Naive thymus-derived CD4-positive, alpha-beta T cell (primary cell): Measurements from ENCODE around the gene FARP2. TPM values are rescaled to one million over a fixed set of nuclear protein-coding genes. Genes with fewer than 3 reads are reported as not detected.
A peak's percentile ranks its signal among the peaks of the same experiment; 100 is the strongest.

Experiments used
- ATAC-seq: fragments of 150-1000 bp; cut with Tn5 transposase; 2 replicates; pipeline ENCODE4 v1.10.0; 2021; ENCODE audit warnings: mild to moderate bottlenecking, moderate library complexity
- CTCF ChIA-PET: fragments of 350-600 bp; sonication (Branson Sonifier 250); formaldehyde crosslinking; loops from one replicate; lab custom pipeline; 2021; ENCODE audit warnings: antibody characterized with exemption; lab: Charles Lee
- POLR2A ChIA-PET: fragments of 350-600 bp; sonication (Branson Sonifier 250); formaldehyde crosslinking; loops from one replicate; lab custom pipeline; 2021; ENCODE audit warnings: antibody characterized with exemption, inconsistent platforms; lab: Charles Lee
- DNase-seq, 9 donors: peaks; one replicate each; pipeline versions ENCODE4 v3.0.0 to v3.0.0-alpha.2; 2020 to 2022; ENCODE audit warnings: mixed read lengths in 1 of 9
- H3K27ac ChIP-seq: one replicate; pipeline ENCODE4 v1.7.0; 2013; ENCODE audit warnings: mild to moderate bottlenecking, low read depth, low read length, moderate library complexity
- H3K27me3 ChIP-seq, 2 donors: one replicate each; pipeline ENCODE4 v1.7.0; 2013; ENCODE audit warnings: low read length in 2 of 2, mild to moderate bottlenecking in 2 of 2, moderate library complexity in 2 of 2; ENCODE audit not compliant: control insufficient read depth in 2 of 2, insufficient read depth in 2 of 2
- H3K36me3 ChIP-seq, 3 experiments: 1 replicate in 2 of 3; 2 replicates in 1 of 3; pipeline ENCODE4 v1.7.0; 2013; ENCODE audit warnings: low read length in 3 of 3, mild to moderate bottlenecking in 3 of 3, moderate library complexity in 1 of 3; ENCODE audit not compliant: insufficient read depth in 3 of 3, control insufficient read depth in 2 of 3
- H3K4me1 ChIP-seq, 2 donors: one replicate each; pipeline ENCODE4 v1.7.0; 2013; ENCODE audit warnings: low read length in 2 of 2, mild to moderate bottlenecking in 2 of 2, moderate library complexity in 1 of 2; ENCODE audit not compliant: control insufficient read depth in 2 of 2, insufficient read depth in 2 of 2
- H3K4me3 ChIP-seq: 2 replicates; pipeline ENCODE4 v1.7.0; 2013; ENCODE audit warnings: mild to moderate bottlenecking, low read length
- H3K9me3 ChIP-seq, 3 experiments: 1 replicate in 2 of 3; 2 replicates in 1 of 3; pipeline ENCODE4 v1.7.0; 2013; ENCODE audit warnings: low read length in 3 of 3; ENCODE audit not compliant: control insufficient read depth in 2 of 3
- H3K27ac Mint-ChIP-seq, 9 donors: one replicate each; pipeline ENCODE4 v1.8.0; 2020 to 2022; ENCODE audit warnings: mixed read lengths in 9 of 9, mild to moderate bottlenecking in 8 of 9, moderate library complexity in 5 of 9, inconsistent platforms in 2 of 9
- H3K27me3 Mint-ChIP-seq, 5 donors: one replicate each; pipeline ENCODE4 v1.8.0; 2021 to 2022; ENCODE audit warnings: mixed read lengths in 5 of 5, mild to moderate bottlenecking in 1 of 5
- H3K36me3 Mint-ChIP-seq, 5 donors: one replicate each; pipeline ENCODE4 v1.8.0; 2020 to 2022; ENCODE audit warnings: mixed read lengths in 5 of 5, mild to moderate bottlenecking in 3 of 5, inconsistent platforms in 1 of 5
- H3K4me1 Mint-ChIP-seq, 7 donors: one replicate each; pipeline ENCODE4 v1.8.0; 2020 to 2022; ENCODE audit warnings: mixed read lengths in 7 of 7, mild to moderate bottlenecking in 3 of 7, inconsistent platforms in 1 of 7
- H3K4me3 Mint-ChIP-seq, 10 donors: one replicate each; pipeline ENCODE4 v1.8.0; 2020 to 2022; ENCODE audit warnings: mild to moderate bottlenecking in 10 of 10, mixed read lengths in 10 of 10, moderate library complexity in 6 of 10, inconsistent platforms in 2 of 10
- H3K9me3 Mint-ChIP-seq, 11 donors: one replicate each; pipeline ENCODE4 v1.8.0; 2020 to 2022; ENCODE audit warnings: mixed read lengths in 11 of 11, mild to moderate bottlenecking in 4 of 11, inconsistent platforms in 1 of 11, moderate library complexity in 1 of 11
- intact Hi-C, 2 donors: fragments of 100-400 bp; cut with micrococcal nuclease; formaldehyde crosslinking; loops; one replicate each; pipeline ENCODE4 v1.15.1; 2023
- polyA plus RNA-seq, 2 donors: library from polyadenylated mRNA; unstranded; fragments of 300-500 nt; fragmentation: Illumina TruSeq; gene quantifications; one replicate each; pipeline ENCODE4 v1.2.3, GENCODE V29; 2021
- total RNA-seq, 6 experiments: library from RNA in 5 of 6; stranded (reverse) in 5 of 6; gene quantifications; 1 replicate in 5 of 6; 2 replicates in 1 of 6; pipeline ENCODE4 v1.2.3 and lab custom pipeline; 2021 to 2026

The FARP2 gene
- total and polyA plus RNA-seq, 7 experiments from 2014 or later, result 6.2 to 31.0 (median 19.5) TPM

GRCh38 chr2:241501099-241501541 lies 145.0 kb downstream of the FARP2 start:
- no peaks in the 10 kb centered on the region for H3K4me1 ChIP-seq
- Mint-ChIP-seq H3K9me3 (no peaks in the 10 kb centered on the region), H3K4me1 (peaks cover 0 to 11% (median 7%) of the 10 kb centered on the region in 7 donors), H3K4me3 (no peak overlapping the region), H3K27ac (no peak overlapping the region), H3K36me3 (peaks cover 0 to 3% (median 0%) of the 10 kb centered on the region in 5 donors), H3K27me3 (no peaks in the 10 kb centered on the region)
- CTCF ChIA-PET, result no interaction called here
- no peak overlapping the region for H3K27ac ChIP-seq
- H3K4me3 ChIP-seq, result no peak overlapping the region
- no peak for ATAC-seq
- POLR2A ChIA-PET, result no interaction called here
- DNase-seq, result no peak
- no peaks in the 10 kb centered on the region for H3K9me3 ChIP-seq
- no peaks in the 10 kb centered on the region for H3K27me3 ChIP-seq
- intact Hi-C loops, result loop anchor here in 1 of 2 donors (10.0 kb wide), 1 partner anchor 936 kb away; the partner anchor contains the start of genes DUSP28 and RNPEPL1
- peaks cover 0 to 56% (median 0%) of the 10 kb centered on the region in 3 experiments for H3K36me3 ChIP-seq

- DNase-seq, result no peak
- no peaks in the 10 kb centered on the region for H3K9me3 ChIP-seq
- Mint-ChIP-seq H3K27ac (no peak overlapping the region), H3K4me3 (no peak overlapping the region), H3K9me3 (no peaks in the 10 kb centered on the region), H3K27me3 (no peaks in the 10 kb centered on the region), H3K4me1 (peaks cover 0 to 13% (median 10%) of the 10 kb centered on the region in 7 donors), H3K36me3 (peaks cover 0 to 2% (median 0%) of the 10 kb centered on the region in 5 donors)
- H3K27ac ChIP-seq, result no peak overlapping the region
- H3K4me3 ChIP-seq, result no peak overlapping the region
- peaks cover 0 to 52% (median 0%) of the 10 kb centered on the region in 3 experiments for H3K36me3 ChIP-seq
- no peak for ATAC-seq
- no peaks in the 10 kb centered on the region for H3K4me1 ChIP-seq
- ChIA-PET CTCF (no interaction called here), POLR2A (no interaction called here)
- intact Hi-C loops, result loop anchor here in 1 of 2 donors (10.0 kb wide), 1 partner anchor 937 kb away; the partner anchor contains the start of genes DUSP28 and RNPEPL1
- no peaks in the 10 kb centered on the region for H3K27me3 ChIP-seq
Measured at GRCh38 chr2:241501551-241501950, 145.5 kb downstream of the FARP2 start.

GRCh38 chr2:241502281-241502680 lies 146.2 kb downstream of the FARP2 start:
- ATAC-seq, result no peak
- DNase-seq, result no peak
- peaks cover 0 to 2% (median 0%) of the 10 kb centered on the region in 5 donors for H3K36me3 Mint-ChIP-seq
- H3K27me3 Mint-ChIP-seq, result no peaks in the 10 kb centered on the region
- Histone ChIP-seq H3K27ac (no peak overlapping the region), H3K36me3 (peaks cover 0 to 44% (median 0%) of the 10 kb centered on the region in 3 experiments), H3K4me3 (no peak overlapping the region), H3K9me3 (no peaks in the 10 kb centered on the region), H3K27me3 (no peaks in the 10 kb centered on the region), H3K4me1 (peaks cover 0 to 6% of the 10 kb centered on the region in 2 donors)
- intact Hi-C loops, result loop anchor here in 1 of 2 donors (10.0 kb wide), 1 partner anchor 937 kb away; the partner anchor contains the start of genes DUSP28 and RNPEPL1
- ChIA-PET CTCF (no interaction called here), POLR2A (no interaction called here)
- peaks cover 6 to 19% (median 17%) of the 10 kb centered on the region in 7 donors for H3K4me1 Mint-ChIP-seq
- H3K4me3 Mint-ChIP-seq, result peak overlapping the region in 1 of 10 donors; percentile 34
- H3K9me3 Mint-ChIP-seq, result no peaks in the 10 kb centered on the region
- H3K27ac Mint-ChIP-seq, result no peak overlapping the region

GRCh38 chr2:241503776-241504392 lies 147.8 kb downstream of the FARP2 start:
- ChIA-PET CTCF (no interaction called here), POLR2A (no interaction called here)
- Histone ChIP-seq H3K9me3 (no peaks in the 10 kb centered on the region), H3K4me3 (no peak overlapping the region), H3K27me3 (no peaks in the 10 kb centered on the region), H3K27ac (no peak overlapping the region), H3K36me3 (peaks cover 0 to 38% (median 0%) of the 10 kb centered on the region in 3 experiments), H3K4me1 (peaks cover 1 to 8% of the 10 kb centered on the region in 2 donors)
- H3K27ac Mint-ChIP-seq, result no peak overlapping the region
- H3K36me3 Mint-ChIP-seq, result peaks cover 0 to 2% (median 0%) of the 10 kb centered on the region in 5 donors
- no peak for DNase-seq
- H3K4me3 Mint-ChIP-seq, result peak overlapping the region in 1 of 10 donors; percentile 29
- H3K27me3 Mint-ChIP-seq, result no peaks in the 10 kb centered on the region
- H3K9me3 Mint-ChIP-seq, result no peaks in the 10 kb centered on the region
- ATAC-seq, result no peak
- intact Hi-C loops, result loop anchor here in 1 of 2 donors (10.0 kb wide), 1 partner anchor 939 kb away; the partner anchor contains the start of genes DUSP28 and RNPEPL1
- peaks cover 10 to 23% (median 17%) of the 10 kb centered on the region in 7 donors for H3K4me1 Mint-ChIP-seq

GRCh38 chr2:241505086-241505780 lies 149.1 kb downstream of the FARP2 start:
- ATAC-seq, result no peak
- no peak overlapping the region for H3K4me3 ChIP-seq
- Mint-ChIP-seq H3K27me3 (peaks cover 0 to 1% (median 0%) of the 10 kb centered on the region in 5 donors), H3K4me3 (peak overlapping the region in 1 of 10 donors; percentile 16), H3K36me3 (no peaks in the 10 kb centered on the region), H3K27ac (no peak overlapping the region), H3K4me1 (peaks cover 17 to 30% (median 24%) of the 10 kb centered on the region in 7 donors), H3K9me3 (no peaks in the 10 kb centered on the region)
- CTCF ChIA-PET, result no interaction called here
- POLR2A ChIA-PET, result no interaction called here
- no peak overlapping the region for H3K27ac ChIP-seq
- DNase-seq, result no peak
- no peaks in the 10 kb centered on the region for H3K9me3 ChIP-seq
- peaks cover 7 to 16% of the 10 kb centered on the region in 2 donors for H3K4me1 ChIP-seq
- peaks cover 0 to 25% (median 0%) of the 10 kb centered on the region in 3 experiments for H3K36me3 ChIP-seq
- no peaks in the 10 kb centered on the region for H3K27me3 ChIP-seq
- intact Hi-C loops, result loop anchor here (5.0 to 10.0 kb wide), 3 partner anchors 358 to 1478 kb away; partner anchors contain the start of genes DUSP28 (in 1 of the 2), NDUFA10 (in 1 of the 2), PASK (in 1 of the 2) and RNPEPL1 (in 1 of the 2)

- CTCF ChIA-PET, result no interaction called here
- peak overlapping the region in 1 of 10 donors; percentile 16 for H3K4me3 Mint-ChIP-seq
- POLR2A ChIA-PET, result interaction anchor here (1.0 kb wide), 1 partner anchor 18 kb away, joined by 3 read pairs; no protein-coding TSS in a partner anchor
Measured at GRCh38 chr2:241505781-241506201, 149.7 kb downstream of the FARP2 start.

More at GRCh38 chr2:241505781-241506201, 149.7 kb downstream of the FARP2 start:
- Mint-ChIP-seq H3K27ac (no peak overlapping the region), H3K36me3 (no peaks in the 10 kb centered on the region), H3K4me1 (peaks cover 17 to 33% (median 24%) of the 10 kb centered on the region in 7 donors), H3K9me3 (no peaks in the 10 kb centered on the region), H3K27me3 (peaks cover 0 to 1% (median 0%) of the 10 kb centered on the region in 5 donors)
- no peak overlapping the region for H3K4me3 ChIP-seq
- peaks cover 7 to 16% of the 10 kb centered on the region in 2 donors for H3K4me1 ChIP-seq
- no peak overlapping the region for H3K27ac ChIP-seq
- no peaks in the 10 kb centered on the region for H3K9me3 ChIP-seq
- ATAC-seq, result no peak
- no peak for DNase-seq
- intact Hi-C loops, result loop anchor here (5.0 to 10.0 kb wide), 3 partner anchors 358 to 1478 kb away; partner anchors contain the start of genes DUSP28 (in 1 of the 2), NDUFA10 (in 1 of the 2), PASK (in 1 of the 2) and RNPEPL1 (in 1 of the 2)
- H3K36me3 ChIP-seq, result peaks cover 0 to 21% (median 0%) of the 10 kb centered on the region in 3 experiments
- no peaks in the 10 kb centered on the region for H3K27me3 ChIP-seq
